HepG2 (cell line): ENCODE results near the gene ASB8. TPM values are rescaled to one million over a fixed set of nuclear protein-coding genes. Genes with fewer than 3 reads are reported as not detected.

Experiments used
- ATAC-seq: fragments of 200-7000 bp; cut with Tn5 transposase; 3 replicates; pipeline ENCODE4 v1.9.1; 2020; ENCODE audit warnings: mild to moderate bottlenecking, moderate library complexity
- BruUV-seq: library from RNA; stranded (reverse); fragments of 400-500 nt; replicated peaks from 2 replicates; lab custom pipeline; 2021; lab: Mats Ljungman, UMichigan
- CTCF ChIA-PET: fragments of 300-600 bp; formaldehyde crosslinking; extraction: SDS; loops from one replicate; lab custom pipeline; 2021; ENCODE audit warnings: low total read pairs, inconsistent platforms, low intra/inter-chr PET ratio; lab: Yijun Ruan, JAX
- POLR2A ChIA-PET: fragments of 350-600 bp; sonication (Branson Sonifier 250); formaldehyde crosslinking; loops from one replicate; lab custom pipeline; 2020; ENCODE audit warnings: antibody characterized with exemption, inconsistent platforms; lab: Yijun Ruan, JAX
- DNase-seq: peaks from one replicate; pipeline ENCODE4 v3.0.0-alpha.2; 2015; ENCODE audit warnings: low spot score
- FAIRE-seq: peaks from 3 replicates; lab custom pipeline; 2011; peaks lifted over from hg19 to GRCh38; lab: Jason Lieb, UNC
- H2AFZ ChIP-seq: one replicate; pipeline ENCODE4 v1.6.1; 2011; ENCODE audit warnings: low read length, inconsistent platforms
- H3K27ac ChIP-seq: fragments of 300-600 bp; 3 replicates; pipeline ENCODE4 v1.8.0; 2011; ENCODE audit warnings: mixed run types, mild to moderate bottlenecking, mixed read lengths, low read length, inconsistent platforms; ENCODE audit not compliant: insufficient read depth; ENCODE audit errors: extremely low read length
- H3K27me3 ChIP-seq, 2 experiments: fragments of 200-600 bp in 1 of 2; 2 replicates in 1 of 2; 3 replicates in 1 of 2; pipeline versions ENCODE4 v1.6.0 to v1.8.0; 2011; ENCODE audit warnings: low read length in 2 of 2, mild to moderate bottlenecking in 2 of 2, moderate library complexity in 2 of 2, inconsistent platforms in 1 of 2; ENCODE audit not compliant: insufficient read depth in 2 of 2, control insufficient read depth in 1 of 2
- H3K36me3 ChIP-seq, 2 experiments: fragments of 200-600 bp in 1 of 2; replicated peaks in 1 of 2; 2 replicates in 1 of 2; 3 replicates in 1 of 2; pipeline versions ENCODE4 v1.5.1 to v1.8.0; 2011; ENCODE audit warnings: low read length in 2 of 2, inconsistent platforms in 1 of 2; ENCODE audit not compliant: insufficient read depth in 2 of 2, control insufficient read depth in 1 of 2
- H3K4me1 ChIP-seq: 2 replicates; pipeline ENCODE4 v1.5.1; 2012; ENCODE audit warnings: low read length, inconsistent platforms; ENCODE audit not compliant: insufficient read depth
- H3K4me2 ChIP-seq: 2 replicates; pipeline ENCODE4 v1.6.0; 2011; ENCODE audit warnings: low read depth, low read length, inconsistent platforms
- H3K4me3 ChIP-seq, 3 experiments: fragments of 200-600 bp in 1 of 3; sonication (generic), shearing (Covaris generic) in 1 of 3; replicated peaks in 1 of 3; 2 replicates each; pipeline ENCODE4 v1.5.1; 2011 to 2016; ENCODE audit warnings: low read length in 3 of 3, inconsistent platforms in 2 of 3, low read depth in 2 of 3, mild to moderate bottlenecking in 2 of 3, control low read depth in 1 of 3, mixed read lengths in 1 of 3; ENCODE audit not compliant: insufficient read depth in 1 of 3
- H3K79me2 ChIP-seq: one replicate; pipeline ENCODE4 v1.6.1; 2011; ENCODE audit warnings: low read length, inconsistent platforms; ENCODE audit not compliant: insufficient read depth
- H3K9ac ChIP-seq: 2 replicates; pipeline ENCODE4 v1.6.0; 2011; ENCODE audit warnings: mild to moderate bottlenecking, low read depth, low read length, inconsistent platforms; ENCODE audit not compliant: insufficient read depth
- H3K9me3 ChIP-seq: 2 replicates; pipeline ENCODE4 v1.5.1; 2012; ENCODE audit warnings: mild to moderate bottlenecking, low read length
- H4K20me1 ChIP-seq: 2 replicates; pipeline ENCODE4 v1.6.0; 2011; ENCODE audit warnings: inconsistent platforms, mild to moderate bottlenecking, low read length, moderate library complexity; ENCODE audit not compliant: insufficient read depth
- CBX2 ChIP-seq, 2 experiments: fragments of 200-600 bp in 1 of 2; sonication (generic); formaldehyde crosslinking in 1 of 2; IDR thresholded peaks; 2 replicates each; pipeline versions ENCODE4 v1.7.0 to v1.8.1; 2018 to 2022; ENCODE audit warnings: low read depth in 2 of 2, low read length in 1 of 2, mild to moderate bottlenecking in 1 of 2, missing genetic modification reagents in 1 of 2
- CHD4 ChIP-seq: fragments of 200-600 bp; sonication (generic); IDR thresholded peaks from 2 replicates; pipeline ENCODE4 v1.7.0; 2017; ENCODE audit warnings: mild to moderate bottlenecking, low read length, borderline replicate concordance
- KAT2B ChIP-seq: fragments of 150-350 bp; IDR thresholded peaks from 2 replicates; pipeline ENCODE4 v1.6.1; 2014; ENCODE audit warnings: low read depth, low read length, borderline replicate concordance
- MAF1 ChIP-seq: sonication (generic); formaldehyde crosslinking; IDR thresholded peaks from 2 replicates; pipeline ENCODE4 v1.5.0; 2020; ENCODE audit warnings: missing genetic modification reagents, borderline replicate concordance
- NPAS2 ChIP-seq: sonication (generic); formaldehyde crosslinking; IDR thresholded peaks from 2 replicates; pipeline ENCODE4 v1.8.0; 2022; ENCODE audit warnings: mild to moderate bottlenecking, missing genetic modification reagents, borderline replicate concordance
- NR2F6 ChIP-seq, 2 experiments: IDR thresholded peaks; 2 replicates each; pipeline ENCODE4 v1.6.1; 2016; ENCODE audit warnings: antibody characterized with exemption in 1 of 2, mild to moderate bottlenecking in 1 of 2
- PAWR ChIP-seq: sonication (generic); formaldehyde crosslinking; IDR thresholded peaks from 2 replicates; pipeline ENCODE4 v1.4.0; 2020; ENCODE audit warnings: missing genetic modification reagents, mild to moderate bottlenecking, borderline replicate concordance
- RFX5 ChIP-seq: IDR thresholded peaks from 2 replicates; pipeline ENCODE4 v1.6.1; 2011; ENCODE audit warnings: low read depth, low read length, improper control_type of control experiment
- RXRA ChIP-seq: sonication (generic); formaldehyde crosslinking; IDR thresholded peaks from 2 replicates; pipeline ENCODE4 v1.5.1; 2020; ENCODE audit warnings: missing genetic modification reagents
- THRA ChIP-seq: sonication (generic); formaldehyde crosslinking; IDR thresholded peaks from 2 replicates; pipeline ENCODE4 v1.4.0; 2020; ENCODE audit warnings: missing genetic modification reagents, borderline replicate concordance
- ZBTB26 ChIP-seq: IDR thresholded peaks from 2 replicates; pipeline ENCODE4 v1.6.1; 2016; ENCODE audit warnings: missing compliant biosample characterization, missing genetic modification reagents, borderline replicate concordance
- ZFP62 ChIP-seq: sonication (generic); formaldehyde crosslinking; IDR thresholded peaks from 2 replicates; pipeline ENCODE4 v1.4.0; 2020; ENCODE audit warnings: missing genetic modification reagents
- ZNF660 ChIP-seq: sonication (generic); formaldehyde crosslinking; IDR thresholded peaks from 2 replicates; pipeline ENCODE4 v1.5.1; 2020; ENCODE audit warnings: mild to moderate bottlenecking, low read depth, missing genetic modification reagents, borderline replicate concordance
- ZNF746 ChIP-seq: sonication (generic); formaldehyde crosslinking; IDR thresholded peaks from 2 replicates; pipeline ENCODE4 v1.8.0; 2022; ENCODE audit warnings: mild to moderate bottlenecking, missing genetic modification reagents
- WGBS: methylation state at CpG from one replicate; pipeline ENCODE4 v1.1.6; 2017; ENCODE audit warnings: low lambda C conversion rate; 5-methylcytosine and 5-hydroxymethylcytosine counted together
- in situ Hi-C: cut with HindIII; loops from 2 replicates; pipeline ENCODE4 v1.10.0; 2017; ENCODE audit warnings: low pct_unique_long_range_greater_than_20kb; ENCODE audit not compliant: extremely low pct_ligation_motif_present
- intact Hi-C: fragments of 100-400 bp; cut with micrococcal nuclease; formaldehyde crosslinking; loops from one replicate; pipeline ENCODE4 v1.10.0; 2022; ENCODE audit not compliant: unreplicated experiment
- polyA plus RNA-seq, 8 experiments: library from polyadenylated mRNA; depleted of rRNA in 3 of 8; stranded (reverse) in 7 of 8; unstranded in 1 of 8; fragments of >200 nt; fragmentation: Illumina TruSeq in 4 of 8; extraction: Trizol in 4 of 8; gene quantifications; 2 replicates each; pipeline versions ENCODE4 v1.2.1 to v1.2.3, GENCODE V29; 2011 to 2016; ENCODE audit warnings: low read depth in 4 of 8, missing spikeins in 1 of 8, mixed read lengths in 1 of 8; ENCODE audit not compliant: insufficient read depth in 1 of 8
- total RNA-seq, 5 experiments: library from RNA; depleted of rRNA; stranded (reverse); fragments of >200 nt; fragmentation: Illumina TruSeq; extraction: Trizol; gene quantifications; 2 replicates each; pipeline ENCODE4 v1.2.3, GENCODE V29; 2016; ENCODE audit warnings: low read depth in 1 of 5
- TF ChIP-seq, protein P1 (sequence below): sonication (generic); formaldehyde crosslinking; IDR thresholded peaks from 2 replicates; pipeline ENCODE4 v1.5.1; 2020; ENCODE audit warnings: mild to moderate bottlenecking, moderate library complexity, missing genetic modification reagents
- TF ChIP-seq, protein P2 (sequence below): sonication (generic); formaldehyde crosslinking; IDR thresholded peaks from 2 replicates; pipeline ENCODE4 v1.5.1; 2020; ENCODE audit warnings: mild to moderate bottlenecking, missing genetic modification reagents, borderline replicate concordance

The ASB8 gene
- total and polyA plus RNA-seq, 2 of the 13 experiments (the other 11 are each of a cell fraction or from before 2014, with no cell fraction given), result 14.0 to 15.5 TPM

DNA sequence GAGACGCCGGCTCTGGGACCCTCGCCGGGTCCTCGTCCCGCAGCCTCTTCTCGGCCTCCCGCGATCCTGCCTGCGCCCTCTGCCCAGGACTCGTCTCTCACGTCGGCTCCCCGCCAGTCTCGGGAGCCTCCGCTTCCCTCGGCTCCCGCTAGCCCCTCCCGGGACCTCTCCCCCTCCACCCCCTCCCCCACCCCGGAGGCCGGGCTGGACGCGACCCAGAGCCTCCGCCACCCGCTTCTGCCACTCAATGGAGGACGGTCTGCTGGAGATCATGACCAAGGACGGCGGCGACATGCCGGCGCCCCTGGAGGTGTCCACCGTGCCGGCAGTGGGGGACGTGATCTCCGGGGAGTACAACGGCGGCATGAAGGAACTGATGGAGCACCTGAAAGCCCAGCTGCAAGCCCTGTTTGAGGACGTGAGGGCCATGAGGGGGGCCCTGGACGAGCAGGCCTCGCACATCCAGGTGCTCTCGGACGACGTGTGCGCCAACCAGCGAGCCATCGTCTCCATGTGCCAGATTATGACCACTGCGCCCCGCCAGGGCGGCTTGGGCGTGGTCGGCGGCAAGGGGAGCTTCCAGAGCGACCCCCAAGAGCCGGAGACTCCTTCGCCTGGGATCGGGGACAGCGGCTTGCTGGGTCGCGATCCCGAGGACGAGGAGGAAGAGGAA is 26.7 kb upstream of the ASB8 start:
- Histone ChIP-seq H3K27me3 (peaks cover 2 to 63% of the 10 kb centered on the region in 2 experiments; a peak in 4 of 5 replicates), H3K9me3 (no peaks in the 10 kb centered on the region), H4K20me1 (no peaks in the 10 kb centered on the region), H3K4me2 (no peak overlapping the region), H2AFZ (no peak overlapping the region), H3K4me3 (no peak overlapping the region), H3K27ac (no peak overlapping the region), H3K79me2 (no peaks in the 10 kb centered on the region), H3K4me1 (0 out of 2 replicates have a peak, but pooled peaks cover 7% of the 10 kb centered on the region), H3K36me3 (no peaks in the 10 kb centered on the region), H3K9ac (no peak overlapping the region)
- ChIA-PET CTCF (no interaction called here), POLR2A (no interaction called here)
- ATAC-seq (peak; percentile 17; the same call in 2 of the 3 replicates), DNase-seq (no peak), FAIRE-seq (no peak)
- WGBS, result 36% methylated on average over 35 of the region's 61 CpGs
- BruUV-seq, result no TSS peak
- in situ Hi-C loops (no loop called here), intact Hi-C loops (loop anchor here (10.0 kb wide), 1 partner anchor 431 kb away; no protein-coding TSS in a partner anchor)
- TF ChIP-seq KAT2B (no peak), NPAS2 (no peak), NR2F6 (IDR thresholded peaks at IDR 0.05) (no peak), NR2F6 (CRISPR knock-in tag; IDR thresholded peaks at IDR 0.05) (no peak), ZNF746 (no peak), MAF1 (no peak), CHD4 (no peak), CBX2 (IDR thresholded peaks at IDR 0.05; ENCODE audit: low read depth, low read length) (no peak), CBX2 (CRISPR knock-in tag; IDR thresholded peaks at IDR 0.05; ENCODE audit: low read depth) (no peak), RFX5 (no peak), ZNF660 (CRISPR knock-in tag) (no peak), RXRA (no peak), ZFP62 (no peak), ZBTB26 (CRISPR knock-in tag) (no peak), THRA (no peak), PAWR (no peak)
- TF ChIP-seq, protein P1, sequence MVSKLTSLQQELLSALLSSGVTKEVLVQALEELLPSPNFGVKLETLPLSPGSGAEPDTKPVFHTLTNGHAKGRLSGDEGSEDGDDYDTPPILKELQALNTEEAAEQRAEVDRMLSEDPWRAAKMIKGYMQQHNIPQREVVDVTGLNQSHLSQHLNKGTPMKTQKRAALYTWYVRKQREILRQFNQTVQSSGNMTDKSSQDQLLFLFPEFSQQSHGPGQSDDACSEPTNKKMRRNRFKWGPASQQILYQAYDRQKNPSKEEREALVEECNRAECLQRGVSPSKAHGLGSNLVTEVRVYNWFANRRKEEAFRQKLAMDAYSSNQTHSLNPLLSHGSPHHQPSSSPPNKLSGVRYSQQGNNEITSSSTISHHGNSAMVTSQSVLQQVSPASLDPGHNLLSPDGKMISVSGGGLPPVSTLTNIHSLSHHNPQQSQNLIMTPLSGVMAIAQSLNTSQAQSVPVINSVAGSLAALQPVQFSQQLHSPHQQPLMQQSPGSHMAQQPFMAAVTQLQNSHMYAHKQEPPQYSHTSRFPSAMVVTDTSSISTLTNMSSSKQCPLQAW (CRISPR knock-in tag), result no peak
- TF ChIP-seq, protein P2, sequence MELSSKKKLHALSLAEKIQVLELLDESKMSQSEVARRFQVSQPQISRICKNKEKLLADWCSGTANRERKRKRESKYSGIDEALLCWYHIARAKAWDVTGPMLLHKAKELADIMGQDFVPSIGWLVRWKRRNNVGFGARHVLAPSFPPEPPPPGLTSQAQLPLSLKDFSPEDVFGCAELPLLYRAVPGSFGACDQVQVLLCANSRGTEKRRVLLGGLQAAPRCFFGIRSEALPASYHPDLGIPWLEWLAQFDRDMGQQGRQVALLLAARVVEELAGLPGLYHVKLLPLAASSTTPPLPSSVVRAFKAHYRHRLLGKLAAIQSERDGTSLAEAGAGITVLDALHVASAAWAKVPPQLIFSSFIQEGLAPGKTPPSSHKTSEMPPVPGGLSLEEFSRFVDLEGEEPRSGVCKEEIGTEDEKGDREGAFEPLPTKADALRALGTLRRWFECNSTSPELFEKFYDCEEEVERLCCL (CRISPR knock-in tag), result no peak
